SK-N-MC (cell line): Measurements from ENCODE around the gene SLC11A1.

Experiments
- DNase-seq: peaks from one replicate; pipeline ENCODE4 v3.0.0-alpha.2; 2011; ENCODE audit warnings: low read depth, low spot score
- H3K27ac ChIP-seq: fragments of 200-600 bp; sonication (generic); 2 replicates; pipeline ENCODE4 v1.5.1; 2016; ENCODE audit warnings: mixed run types
- H3K36me3 ChIP-seq: fragments of 200-600 bp; sonication (generic); 2 replicates; pipeline ENCODE4 v1.6.1; 2017; ENCODE audit warnings: antibody characterized with exemption, low read length, mixed read lengths; ENCODE audit not compliant: insufficient read depth
- H3K4me3 ChIP-seq: fragments of 200-600 bp; sonication (generic); 2 replicates; pipeline ENCODE4 v1.5.1; 2016
- H3K9ac ChIP-seq: fragments of 200-600 bp; sonication (generic); 2 replicates; pipeline ENCODE4 v1.8.0; 2017; ENCODE audit warnings: mixed run types, mixed read lengths; ENCODE audit not compliant: insufficient read length
- H3K9me3 ChIP-seq: fragments of 200-600 bp; sonication (generic); 2 replicates; pipeline ENCODE4 v1.6.1; 2017; ENCODE audit warnings: low read depth, mild to moderate bottlenecking, antibody characterized with exemption, low read length, moderate library complexity, mixed read lengths
- EZH2 ChIP-seq: fragments of 200-600 bp; sonication (generic); IDR thresholded peaks from one replicate; pipeline ENCODE4 v1.6.1; 2017; ENCODE audit warnings: antibody characterized with exemption
- FOXP2 ChIP-seq: optimal IDR thresholded peaks from 2 replicates; pipeline ENCODE3; 2011; ENCODE audit warnings: mild to moderate bottlenecking, moderate library complexity; ENCODE audit not compliant: insufficient read depth; ENCODE audit errors: extremely low read length, control extremely low read depth
- POLR2AphosphoS5 ChIP-seq: IDR thresholded peaks from 2 replicates; pipeline ENCODE4 v1.6.1; 2012; ENCODE audit warnings: mild to moderate bottlenecking, low read depth, low read length, borderline replicate concordance

SLC11A1 gene

GRCh38 chr2:218344755-218345417 lies 37.2 kb upstream of the SLC11A1 start:
- H3K4me3 ChIP-seq, result no peak overlapping the region
- no peak for DNase-seq
- H3K9ac ChIP-seq, result no peak overlapping the region
- H3K36me3 ChIP-seq, result no peaks in the 10 kb centered on the region
- TF ChIP-seq POLR2AphosphoS5 (no peak), FOXP2 (no peak), EZH2 (no peak)
- H3K27ac ChIP-seq, result no peak overlapping the region
- H3K9me3 ChIP-seq, result no peaks in the 10 kb centered on the region

DNA sequence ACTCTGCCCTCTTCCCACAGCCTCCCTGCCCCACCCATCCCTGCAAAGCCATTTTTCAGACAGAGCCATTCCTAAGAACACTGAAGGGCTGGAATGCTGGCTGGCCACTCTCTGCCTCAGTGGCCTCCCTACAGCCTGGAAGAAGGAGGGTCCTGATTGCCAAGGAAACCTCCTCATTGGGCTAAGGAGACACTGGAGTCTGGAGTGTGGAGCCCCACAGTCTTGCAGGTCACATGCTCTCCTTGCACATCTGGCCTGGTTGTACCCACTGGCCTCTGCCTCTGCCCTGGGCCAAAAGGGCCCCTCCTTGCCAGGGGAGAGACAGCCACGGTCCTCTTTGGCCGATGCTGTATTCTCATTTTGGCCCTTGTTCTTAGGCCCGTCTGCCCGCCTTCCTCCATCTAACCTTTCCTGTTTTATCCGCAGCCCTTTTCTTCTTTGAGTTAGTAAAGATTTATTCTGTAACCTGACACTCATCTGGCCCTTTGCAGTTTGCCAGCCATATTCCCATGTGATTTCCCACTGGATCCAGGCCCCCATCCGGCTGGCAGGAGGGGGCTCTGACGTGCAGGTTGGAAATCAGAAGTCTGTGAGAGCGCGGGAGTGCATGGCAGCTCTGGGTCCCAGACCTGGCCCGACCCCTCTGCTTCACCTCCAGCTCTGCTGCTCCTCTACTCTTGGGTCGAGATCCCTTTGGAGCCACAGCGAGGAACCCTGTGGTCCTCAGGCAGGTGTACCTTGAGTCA lies 36.4 kb upstream of the SLC11A1 start:
- H3K4me3 ChIP-seq, result no peak overlapping the region
- H3K27ac ChIP-seq, result no peak overlapping the region
- H3K36me3 ChIP-seq, result no peaks in the 10 kb centered on the region
- DNase-seq, result no peak
- no peak overlapping the region for H3K9ac ChIP-seq
- H3K9me3 ChIP-seq, result no peaks in the 10 kb centered on the region
- no peak for TF ChIP-seq EZH2
- no peak for TF ChIP-seq FOXP2
- TF ChIP-seq POLR2AphosphoS5, result no peak

GRCh38 chr2:218347172-218347571 lies 34.9 kb upstream of the SLC11A1 start:
- DNase-seq, result no peak
- Histone ChIP-seq H3K27ac (no peak overlapping the region), H3K9ac (no peak overlapping the region), H3K36me3 (no peaks in the 10 kb centered on the region), H3K4me3 (no peak overlapping the region), H3K9me3 (no peaks in the 10 kb centered on the region)
- TF ChIP-seq EZH2 (no peak), FOXP2 (no peak), POLR2AphosphoS5 (no peak)

GRCh38 chr2:218354045-218354444 lies 28.0 kb upstream of the SLC11A1 start:
- DNase-seq, result no peak
- Histone ChIP-seq H3K9ac (no peak overlapping the region), H3K27ac (no peak overlapping the region), H3K4me3 (no peak overlapping the region), H3K36me3 (no peaks in the 10 kb centered on the region), H3K9me3 (no peaks in the 10 kb centered on the region)
- TF ChIP-seq FOXP2, result no peak
- no peak for TF ChIP-seq POLR2AphosphoS5
- no peak for TF ChIP-seq EZH2

GRCh38 chr2:218354850-218355443 lies 27.1 kb upstream of the SLC11A1 start:
- Histone ChIP-seq H3K9ac (no peak overlapping the region), H3K4me3 (no peak overlapping the region), H3K27ac (no peak overlapping the region), H3K36me3 (no peaks in the 10 kb centered on the region), H3K9me3 (no peaks in the 10 kb centered on the region)
- DNase-seq, result no peak
- no peak for TF ChIP-seq FOXP2
- TF ChIP-seq POLR2AphosphoS5, result no peak
- no peak for TF ChIP-seq EZH2

GRCh38 chr2:218357236-218358177 lies 24.6 kb upstream of the SLC11A1 start:
- H3K9me3 ChIP-seq, result no peaks in the 10 kb centered on the region
- TF ChIP-seq POLR2AphosphoS5 (no peak), EZH2 (no peak), FOXP2 (no peak)
- no peak overlapping the region for H3K4me3 ChIP-seq
- no peaks in the 10 kb centered on the region for H3K36me3 ChIP-seq
- no peak for DNase-seq
- no peak overlapping the region for H3K27ac ChIP-seq
- H3K9ac ChIP-seq, result no peak overlapping the region

- TF ChIP-seq EZH2 (no peak), FOXP2 (no peak), POLR2AphosphoS5 (no peak)
- no peak for DNase-seq
- Histone ChIP-seq H3K9me3 (no peaks in the 10 kb centered on the region), H3K36me3 (no peaks in the 10 kb centered on the region), H3K27ac (no peak overlapping the region), H3K9ac (no peak overlapping the region), H3K4me3 (no peak overlapping the region)
These were observed 21.6 kb upstream of the SLC11A1 start for GRCh38 chr2:218360453-218360852.
